Trophoblast cell (in vitro differentiated cells and primary cell): ENCODE measurements around the gene EPHB6.

Source experiments
- DNase-seq, 2 donors: peaks; one replicate each; pipeline ENCODE4 v3.0.0-alpha.2; 2016
- H2AFZ ChIP-seq: 2 replicates; pipeline ENCODE4 v1.6.1; 2013; ENCODE audit warnings: low read length, moderate library complexity, mild to moderate bottlenecking; ENCODE audit not compliant: insufficient read depth, poor library complexity
- H2AK5ac ChIP-seq: 2 replicates; pipeline ENCODE4 v1.6.1; 2013; ENCODE audit warnings: mild to moderate bottlenecking, low read length
- H2BK120ac ChIP-seq: 2 replicates; pipeline ENCODE4 v1.6.1; 2013; ENCODE audit warnings: low read length, mild to moderate bottlenecking, moderate library complexity; ENCODE audit not compliant: insufficient read depth, poor library complexity
- H2BK12ac ChIP-seq: 2 replicates; pipeline ENCODE4 v1.6.1; 2013; ENCODE audit warnings: mild to moderate bottlenecking, low read length, moderate library complexity
- H2BK5ac ChIP-seq: 2 replicates; pipeline ENCODE4 v1.6.1; 2013; ENCODE audit warnings: low read length, low read depth, moderate library complexity, mild to moderate bottlenecking; ENCODE audit not compliant: poor library complexity
- H3K14ac ChIP-seq: 2 replicates; pipeline ENCODE4 v1.6.1; 2013; ENCODE audit warnings: mild to moderate bottlenecking, low read length
- H3K18ac ChIP-seq: 2 replicates; pipeline ENCODE4 v1.6.1; 2013; ENCODE audit warnings: mild to moderate bottlenecking, low read length
- H3K23ac ChIP-seq: 2 replicates; pipeline ENCODE4 v1.6.1; 2013; ENCODE audit warnings: low read length
- H3K27ac ChIP-seq: 2 replicates; pipeline ENCODE4 v1.5.1; 2013; ENCODE audit warnings: low read depth, mild to moderate bottlenecking, inconsistent platforms, low read length, moderate library complexity
- H3K27me3 ChIP-seq: 2 replicates; pipeline ENCODE4 v1.6.1; 2013; ENCODE audit warnings: inconsistent platforms, mild to moderate bottlenecking, low read length, moderate library complexity; ENCODE audit not compliant: insufficient read depth
- H3K36me3 ChIP-seq, 2 experiments: 1 replicate in 1 of 2; 2 replicates in 1 of 2; pipeline ENCODE4 v1.6.1; 2013; ENCODE audit warnings: low read length in 2 of 2, mild to moderate bottlenecking in 2 of 2, moderate library complexity in 1 of 2; ENCODE audit not compliant: insufficient read depth in 2 of 2, control insufficient read depth in 1 of 2
- H3K4ac ChIP-seq: 2 replicates; pipeline ENCODE4 v1.6.1; 2013; ENCODE audit warnings: low read depth, mild to moderate bottlenecking, low read length, moderate library complexity
- H3K4me1 ChIP-seq, 2 experiments: 1 replicate in 1 of 2; 2 replicates in 1 of 2; pipeline ENCODE4 v1.6.1; 2013; ENCODE audit warnings: low read length in 2 of 2, mild to moderate bottlenecking in 2 of 2, moderate library complexity in 1 of 2; ENCODE audit not compliant: insufficient read depth in 2 of 2, control insufficient read depth in 1 of 2
- H3K4me2 ChIP-seq: 2 replicates; pipeline ENCODE4 v1.6.1; 2013; ENCODE audit warnings: inconsistent platforms, mild to moderate bottlenecking, low read length, moderate library complexity
- H3K4me3 ChIP-seq: 2 replicates; pipeline ENCODE4 v1.5.1; 2013; ENCODE audit warnings: mild to moderate bottlenecking, low read depth, low read length, inconsistent platforms
- H3K79me1 ChIP-seq: one replicate; pipeline ENCODE4 v1.6.1; 2013; ENCODE audit warnings: low read length
- H3K79me2 ChIP-seq: 2 replicates; pipeline ENCODE4 v1.6.1; 2013; ENCODE audit warnings: low read length, mild to moderate bottlenecking; ENCODE audit not compliant: control insufficient read depth, insufficient read depth, poor library complexity
- H3K9ac ChIP-seq: 2 replicates; pipeline ENCODE4 v1.6.1; 2013; ENCODE audit warnings: mild to moderate bottlenecking, low read length
- H3K9me3 ChIP-seq: 2 replicates; pipeline ENCODE4 v1.6.1; 2013; ENCODE audit warnings: low read depth, mild to moderate bottlenecking, control low read depth, inconsistent platforms, low read length; ENCODE audit not compliant: insufficient read depth
- H4K12ac ChIP-seq: 2 replicates; pipeline ENCODE4 v1.6.1; 2013; ENCODE audit warnings: low read depth, mild to moderate bottlenecking, low read length, moderate library complexity
- H4K8ac ChIP-seq: 2 replicates; pipeline ENCODE4 v1.6.1; 2013; ENCODE audit warnings: low read depth, mild to moderate bottlenecking, low read length, moderate library complexity
- H4K91ac ChIP-seq: one replicate; pipeline ENCODE4 v1.6.1; 2013; ENCODE audit warnings: low read depth, mild to moderate bottlenecking, low read length, moderate library complexity
- WGBS: extraction: QIAGEN DNeasy Blood & Tissue Kit; methylation state at CpG from one replicate; pipeline ENCODE4 v1.1.7; 2013; ENCODE audit warnings: missing lambda C conversion rate; ENCODE audit not compliant: insufficient read length, insufficient coverage; ENCODE audit errors: extremely low coverage; 5-methylcytosine and 5-hydroxymethylcytosine counted together

EPHB6 gene

GRCh38 chr7:142904128-142904527, 49.3 kb downstream of the EPHB6 start:
- Histone ChIP-seq H2BK120ac (no peak overlapping the region), H4K91ac (no peak overlapping the region), H3K36me3 (no peaks in the 10 kb centered on the region), H2BK12ac (no peak overlapping the region), H3K79me2 (no peaks in the 10 kb centered on the region), H3K4ac (no peak overlapping the region), H3K4me3 (no peak overlapping the region), H3K27me3 (no peaks in the 10 kb centered on the region), H2AK5ac (no peak overlapping the region), H3K9me3 (peaks cover 5% of the 10 kb centered on the region), H4K8ac (no peak overlapping the region), H2BK5ac (no peak overlapping the region), H3K4me1 (peaks cover 11 to 12% of the 10 kb centered on the region in 2 experiments), H3K18ac (no peak overlapping the region), H3K14ac (no peak overlapping the region), H3K79me1 (no peaks in the 10 kb centered on the region), H3K9ac (no peak overlapping the region), H3K4me2 (no peak overlapping the region), H3K27ac (no peak overlapping the region), H4K12ac (no peak overlapping the region), H3K23ac (no peak overlapping the region), H2AFZ (no peak overlapping the region)
- no peak for DNase-seq

- H4K8ac ChIP-seq: no peak overlapping the region
- no peaks in the 10 kb centered on the region for H3K79me2 ChIP-seq
- H3K9ac ChIP-seq: no peak overlapping the region
- no peak for DNase-seq
- H2BK12ac ChIP-seq: no peak overlapping the region
- H3K4ac ChIP-seq: no peak overlapping the region
- H3K23ac ChIP-seq: no peak overlapping the region
- no peak overlapping the region for H2AK5ac ChIP-seq
- no peak overlapping the region for H4K91ac ChIP-seq
- peaks cover 5% of the 10 kb centered on the region for H3K9me3 ChIP-seq
- no peak overlapping the region for H4K12ac ChIP-seq
- H2AFZ ChIP-seq: no peak overlapping the region
- no peak overlapping the region for H2BK120ac ChIP-seq
- H3K27me3 ChIP-seq: no peaks in the 10 kb centered on the region
- H3K4me1 ChIP-seq: peaks cover 4 to 5% of the 10 kb centered on the region in 2 experiments
- H3K4me3 ChIP-seq: no peak overlapping the region
- WGBS: no CpG with 5 or more reads among the region's 2 CpGs
- no peak overlapping the region for H3K27ac ChIP-seq
- no peaks in the 10 kb centered on the region for H3K36me3 ChIP-seq
- H3K18ac ChIP-seq: no peak overlapping the region
- H3K14ac ChIP-seq: no peak overlapping the region
- no peak overlapping the region for H3K4me2 ChIP-seq
- H2BK5ac ChIP-seq: no peak overlapping the region
- H3K79me1 ChIP-seq: no peaks in the 10 kb centered on the region
These were observed 50.9 kb downstream of the EPHB6 start for GRCh38 chr7:142905759-142906158.

- Histone ChIP-seq H3K4me1 (peaks cover under 1 to 1% of the 10 kb centered on the region in 2 experiments), H4K8ac (no peak overlapping the region), H3K4me2 (no peak overlapping the region), H3K4ac (no peak overlapping the region), H4K91ac (no peak overlapping the region), H2BK5ac (no peak overlapping the region), H3K9ac (no peak overlapping the region), H3K14ac (no peak overlapping the region), H3K27me3 (no peaks in the 10 kb centered on the region), H2BK120ac (no peak overlapping the region), H3K4me3 (no peak overlapping the region), H3K79me1 (no peaks in the 10 kb centered on the region), H3K18ac (no peak overlapping the region), H3K9me3 (peaks cover 5% of the 10 kb centered on the region), H3K36me3 (no peaks in the 10 kb centered on the region), H2AK5ac (no peak overlapping the region), H3K79me2 (no peaks in the 10 kb centered on the region), H3K27ac (no peak overlapping the region), H2BK12ac (no peak overlapping the region), H4K12ac (no peak overlapping the region), H3K23ac (no peak overlapping the region), H2AFZ (no peak overlapping the region)
- no CpG with 5 or more reads among the region's 2 CpGs for WGBS
- no peak for DNase-seq
These were observed 51.8 kb downstream of the EPHB6 start for GRCh38 chr7:142906643-142907042.

- H2BK120ac ChIP-seq: no peak overlapping the region
- no peaks in the 10 kb centered on the region for H3K36me3 ChIP-seq
- no peaks in the 10 kb centered on the region for H3K27me3 ChIP-seq
- H2BK12ac ChIP-seq: no peak overlapping the region
- H3K9me3 ChIP-seq: peaks cover 5% of the 10 kb centered on the region
- H3K23ac ChIP-seq: no peak overlapping the region
- H3K18ac ChIP-seq: no peak overlapping the region
- H3K4me2 ChIP-seq: no peak overlapping the region
- no peak overlapping the region for H4K12ac ChIP-seq
- H2AFZ ChIP-seq: no peak overlapping the region
- no peak overlapping the region for H2BK5ac ChIP-seq
- no peak overlapping the region for H3K4ac ChIP-seq
- no peak for DNase-seq
- no peak overlapping the region for H2AK5ac ChIP-seq
- H3K79me2 ChIP-seq: no peaks in the 10 kb centered on the region
- H3K79me1 ChIP-seq: no peaks in the 10 kb centered on the region
- no peak overlapping the region for H4K91ac ChIP-seq
- H3K14ac ChIP-seq: no peak overlapping the region
- no peak overlapping the region for H4K8ac ChIP-seq
- H3K4me1 ChIP-seq: peaks cover 0 to 3% of the 10 kb centered on the region in 2 experiments
- H3K9ac ChIP-seq: no peak overlapping the region
- H3K4me3 ChIP-seq: no peak overlapping the region
- no CpG with 5 or more reads among the region's 11 CpGs for WGBS
- H3K27ac ChIP-seq: no peak overlapping the region
These were observed 53.4 kb downstream of the EPHB6 start for GRCh38 chr7:142908290-142908689.
